HFFc6 (cell line): ENCODE measurements around the gene GH1. TPM values are rescaled to one million over a fixed set of nuclear protein-coding genes. Genes with fewer than 3 reads are reported as not detected.
A peak's percentile ranks its signal among the peaks of the same experiment; 100 is the strongest.
"Not testable (repeated sequence)": the region's sequence is repeated elsewhere in the genome, so short reads cannot be mapped to it uniquely, and the experiment has no call there.

ENCODE experiments used
- DNase-seq: peaks from one replicate; pipeline ENCODE4 v3.0.0-alpha.2; 2018
- H3K27ac Mint-ChIP-seq: 2 replicates; pipeline ENCODE4 v1.8.0; 2020; ENCODE audit warnings: mild to moderate bottlenecking, mixed read lengths
- H3K27me3 Mint-ChIP-seq: 2 replicates; pipeline ENCODE4 v1.8.0; 2021; ENCODE audit warnings: mild to moderate bottlenecking, moderate library complexity, mixed read lengths; ENCODE audit not compliant: insufficient read depth
- H3K36me3 Mint-ChIP-seq: 2 replicates; pipeline ENCODE4 v1.8.0; 2021; ENCODE audit warnings: low read depth, mixed read lengths
- H3K4me1 Mint-ChIP-seq: 2 replicates; pipeline ENCODE4 v1.8.0; 2020; ENCODE audit warnings: low read depth, mixed read lengths
- H3K4me3 Mint-ChIP-seq: 2 replicates; pipeline ENCODE4 v1.8.0; 2020; ENCODE audit warnings: mild to moderate bottlenecking, moderate library complexity, mixed read lengths
- H3K9me3 Mint-ChIP-seq: 2 replicates; pipeline ENCODE4 v1.8.0; 2020; ENCODE audit warnings: mild to moderate bottlenecking, mixed read lengths
- CTCF ChIP-seq: fragments of 200-600 bp; sonication (generic); IDR thresholded peaks from 2 replicates; pipeline ENCODE4 v1.5.0; 2021; ENCODE audit warnings: antibody characterized with exemption, mild to moderate bottlenecking
- total RNA-seq, 6 experiments: library from RNA; stranded (reverse); fragmentation: NEBNext Ultra II Directional; extraction: Animal tissue kit (Norgen Biotek cat#: 25700); gene quantifications; 2 replicates in 1 of 6; 3 replicates in 5 of 6; pipeline ENCODE4 v1.2.3, GENCODE V29; 2021

GH1 gene
- total RNA-seq, 6 experiments from 2014 or later, result not detected

GRCh38 chr17:63917646-63918045, 993 bp downstream of the GH1 start:
- no peaks in the 10 kb centered on the region for H3K4me1 Mint-ChIP-seq
- H3K36me3 Mint-ChIP-seq, result no peaks in the 10 kb centered on the region
- no peak overlapping the region for H3K27ac Mint-ChIP-seq
- H3K9me3 Mint-ChIP-seq, result no peaks in the 10 kb centered on the region
- H3K4me3 Mint-ChIP-seq, result no peak overlapping the region
- no peak for TF ChIP-seq CTCF
- no peak for DNase-seq
- peaks cover 31% of the 10 kb centered on the region for H3K27me3 Mint-ChIP-seq

- H3K4me1 Mint-ChIP-seq, H3K36me3 Mint-ChIP-seq, H3K27ac Mint-ChIP-seq, H3K9me3 Mint-ChIP-seq, DNase-seq, H3K4me3 Mint-ChIP-seq: not testable (repeated sequence)
- H3K27me3 Mint-ChIP-seq, result peaks cover 33% of the 10 kb centered on the region
These were observed 1.4 kb downstream of the GH1 start for GRCh38 chr17:63917206-63917605.

DNA sequence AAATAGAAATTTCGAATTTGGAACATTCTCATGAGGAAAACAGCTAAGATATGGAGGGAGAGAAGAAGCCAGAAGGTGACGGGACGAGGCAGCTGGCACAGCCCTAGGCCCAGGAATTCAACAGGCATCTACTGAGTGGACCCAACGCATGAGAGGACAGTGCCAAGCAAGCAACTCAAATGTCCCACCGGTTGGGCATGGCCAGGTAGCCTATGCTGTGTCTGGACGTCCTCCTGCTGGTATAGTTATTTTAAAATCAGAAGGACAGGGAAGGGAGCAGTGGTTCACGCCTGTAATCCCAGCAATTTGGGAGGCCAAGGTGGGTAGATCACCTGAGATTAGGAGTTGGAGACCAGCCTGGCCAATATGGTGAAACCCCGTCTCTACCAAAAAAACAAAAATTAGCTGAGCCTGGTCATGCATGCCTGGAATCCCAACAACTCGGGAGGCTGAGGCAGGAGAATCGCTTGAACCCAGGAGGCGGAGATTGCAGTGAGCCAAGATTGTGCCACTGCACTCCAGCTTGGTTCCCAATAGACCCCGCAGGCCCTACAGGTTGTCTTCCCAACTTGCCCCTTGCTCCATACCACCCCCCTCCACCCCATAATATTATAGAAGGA, 2.0 kb downstream of the GH1 start:
- DNase-seq, result no peak
- no peak overlapping the region for H3K27ac Mint-ChIP-seq
- H3K9me3 Mint-ChIP-seq, result no peaks in the 10 kb centered on the region
- H3K4me1 Mint-ChIP-seq, result no peaks in the 10 kb centered on the region
- H3K27me3 Mint-ChIP-seq, result peaks cover 34% of the 10 kb centered on the region
- TF ChIP-seq CTCF, result no peak
- no peak overlapping the region for H3K4me3 Mint-ChIP-seq
- H3K36me3 Mint-ChIP-seq, result no peaks in the 10 kb centered on the region

GRCh38 chr17:63915753-63916152, 2.9 kb downstream of the GH1 start:
- not testable (repeated sequence) for H3K4me3 Mint-ChIP-seq

DNA sequence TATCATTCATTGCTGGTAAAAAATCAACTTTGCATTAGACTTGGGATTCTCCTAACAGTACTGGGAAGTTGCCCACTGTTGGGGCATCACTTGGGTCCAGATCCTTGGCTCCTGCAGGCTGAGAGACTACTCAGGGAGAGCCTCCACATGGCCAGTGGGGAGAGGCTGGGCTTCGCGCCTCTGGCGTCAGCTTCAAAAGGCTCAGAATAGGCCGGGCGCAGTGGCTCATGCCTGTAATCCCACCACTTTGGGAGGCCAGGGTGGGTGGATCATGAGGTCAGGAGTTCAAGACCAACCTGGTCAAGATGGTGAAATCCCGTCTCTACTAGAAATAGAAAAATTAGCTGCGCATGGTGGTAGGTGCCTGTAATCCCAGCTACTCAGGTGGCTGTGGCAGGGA, 4.2 kb downstream of the GH1 start:
- Mint-ChIP-seq H3K4me1 (no peaks in the 10 kb centered on the region), H3K9me3 (no peaks in the 10 kb centered on the region), H3K27ac (no peak overlapping the region), H3K36me3 (no peaks in the 10 kb centered on the region), H3K4me3 (no peak overlapping the region), H3K27me3 (peaks cover 49% of the 10 kb centered on the region)
- no peak for DNase-seq
- TF ChIP-seq CTCF, result no peak

More at GRCh38 chr17:63915753-63916152, 2.9 kb downstream of the GH1 start:
- H3K36me3 Mint-ChIP-seq, H3K27ac Mint-ChIP-seq, H3K4me1 Mint-ChIP-seq, H3K9me3 Mint-ChIP-seq, DNase-seq: not testable (repeated sequence)
- peaks cover 39% of the 10 kb centered on the region for H3K27me3 Mint-ChIP-seq

GRCh38 chr17:63911657-63912100, 7.0 kb downstream of the GH1 start:
- no peak overlapping the region for H3K4me3 Mint-ChIP-seq
- H3K9me3 Mint-ChIP-seq, result no peaks in the 10 kb centered on the region
- H3K4me1 Mint-ChIP-seq, result no peaks in the 10 kb centered on the region
- H3K27ac Mint-ChIP-seq, result no peak overlapping the region
- peak; percentile 82 for TF ChIP-seq CTCF
- no peak for DNase-seq
- no peaks in the 10 kb centered on the region for H3K36me3 Mint-ChIP-seq
- H3K27me3 Mint-ChIP-seq, result peaks cover 65% of the 10 kb centered on the region
